GM18907 (cell line): Measurements from ENCODE around the gene COPE.
"Not testable (repeated sequence)": the region's sequence is repeated elsewhere in the genome, so short reads cannot be mapped to it uniquely, and the experiment has no call there.

ENCODE experiments used
- ATAC-seq: cut with Tn5 transposase; IDR thresholded peaks from one replicate; pipeline ENCODE4 v1.9.1; 2021; ENCODE audit warnings: mild to moderate bottlenecking, moderate library complexity; ENCODE audit not compliant: unreplicated experiment

COPE gene

DNA sequence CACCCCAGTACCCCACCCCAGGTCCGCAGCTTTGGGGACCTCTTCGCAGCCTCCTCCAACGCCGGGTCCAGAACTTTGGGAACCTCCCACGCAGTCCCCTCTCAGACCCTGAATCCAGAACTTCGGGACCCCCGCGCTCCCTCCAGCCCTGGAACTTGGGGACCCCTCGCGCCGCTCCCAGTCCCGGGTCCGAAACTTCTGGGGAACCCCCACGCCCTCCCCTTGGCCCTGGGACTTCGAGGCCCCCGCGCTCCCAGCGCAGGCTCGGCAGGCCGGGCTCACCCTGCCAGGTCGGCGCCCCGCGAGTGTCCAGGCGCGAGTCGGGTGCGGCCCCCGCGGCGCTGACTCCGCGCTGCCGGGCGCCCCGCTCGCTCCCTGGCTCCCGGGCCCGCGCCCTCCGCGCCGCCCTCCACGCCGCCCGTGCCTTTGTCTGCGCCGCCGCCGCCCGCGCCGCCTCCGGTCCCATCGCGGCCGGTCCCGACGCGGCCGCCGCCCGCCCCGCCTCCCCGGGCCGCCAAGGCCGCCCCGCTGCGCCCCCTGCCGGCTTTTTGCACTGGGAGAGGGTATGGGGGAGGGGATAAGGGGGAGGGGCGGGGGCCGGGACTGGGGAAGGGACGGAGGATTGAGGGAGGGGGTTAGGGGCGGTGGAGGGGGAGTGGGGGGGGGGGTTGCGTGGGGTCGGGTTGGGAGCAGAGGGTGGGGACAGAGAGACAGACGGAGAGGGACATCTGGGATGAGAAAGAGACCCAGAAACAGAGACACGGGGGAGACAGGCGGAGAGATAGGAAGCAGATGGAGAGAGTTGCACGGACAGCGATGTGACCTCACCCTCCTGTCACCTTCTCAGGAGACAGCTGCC, 21.8 kb upstream of the COPE start, which contains the start of gene HOMER3:
HOMER3 (minus strand) TSS at position 449 of the 859 bp plus-strand sequence. CDS start 2,235 bp downstream, outside the sequence.
- ATAC-seq = no peak

DNA sequence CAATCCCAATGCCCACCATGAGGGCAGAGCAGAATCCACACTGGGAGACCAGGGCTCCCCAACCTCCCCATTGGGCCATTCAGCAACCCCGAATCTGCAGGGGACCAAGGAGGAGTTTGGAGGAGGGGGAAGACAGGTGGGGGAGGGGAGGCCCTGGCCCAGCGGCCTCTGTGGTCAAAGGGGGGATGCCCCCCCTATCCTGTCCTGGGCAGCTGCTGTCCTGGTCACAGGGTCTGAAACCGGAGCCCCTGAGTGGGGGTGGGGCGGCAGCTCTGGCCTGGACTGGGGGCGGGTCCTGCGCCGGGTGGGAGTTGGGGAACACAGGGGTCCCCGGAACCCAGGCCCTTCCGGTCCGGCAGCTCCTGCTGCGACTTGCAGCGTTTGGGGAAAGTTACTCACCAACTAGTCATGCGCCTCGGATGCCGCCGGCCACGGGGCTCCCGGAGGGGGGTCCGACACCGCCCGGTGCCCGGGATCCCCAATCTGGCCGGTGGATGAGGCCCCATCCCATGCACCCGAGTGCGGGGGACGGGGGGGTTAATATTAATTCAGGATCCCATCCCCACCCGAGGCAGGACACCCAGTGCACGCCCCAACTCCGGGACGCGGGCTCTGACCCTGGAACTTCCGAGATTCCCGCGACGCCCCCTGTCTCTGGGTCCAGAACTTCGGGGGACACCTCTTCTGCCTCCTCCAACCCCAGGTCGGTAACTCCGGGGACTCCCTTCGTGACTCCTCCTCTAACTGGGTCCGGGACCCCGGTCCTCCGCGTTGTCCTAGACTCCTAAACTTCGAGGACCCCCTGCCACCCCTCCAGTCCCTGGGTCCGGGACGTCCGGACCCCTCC, 21.0 kb upstream of the COPE start:
- ATAC-seq = no peak

DNA sequence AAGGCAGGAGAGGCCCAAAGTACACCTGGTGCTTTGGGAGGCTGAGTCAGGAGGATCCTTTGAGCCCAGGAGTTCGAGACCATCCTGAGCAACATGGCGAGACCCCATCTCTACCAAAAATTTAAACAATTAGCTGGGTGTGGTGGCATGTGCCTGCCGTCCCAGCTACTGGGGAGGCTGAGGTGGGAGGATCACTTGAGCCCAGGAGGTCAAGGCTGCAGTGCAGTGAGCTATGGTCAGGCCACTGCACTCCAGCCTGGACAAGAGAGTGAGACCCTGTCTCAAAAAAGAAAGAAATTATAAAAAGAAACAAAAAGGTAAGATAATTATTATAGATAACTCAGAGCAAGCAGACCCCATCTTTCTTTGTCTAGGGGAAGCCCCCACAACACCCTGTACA, 20.0 kb upstream of the COPE start:
- no peak for ATAC-seq

DNA sequence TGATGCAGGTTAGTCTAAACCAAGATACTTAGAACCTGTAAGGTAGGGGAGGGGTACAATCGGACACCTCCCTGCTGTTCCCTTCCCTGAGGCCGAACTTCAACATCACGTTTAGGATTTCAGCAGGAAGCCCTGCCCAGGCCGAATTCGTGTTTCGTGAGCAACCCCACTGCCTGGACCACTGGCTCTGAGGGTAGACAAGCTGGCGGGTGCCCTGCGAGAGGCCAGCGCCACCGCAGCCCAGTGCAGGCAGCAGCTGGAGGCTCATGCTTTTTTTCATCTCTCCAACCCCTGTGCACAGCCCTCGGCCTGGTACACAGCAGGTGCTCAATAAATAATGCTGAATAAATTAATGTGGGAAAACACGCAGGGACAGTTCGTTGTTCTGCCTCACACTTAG, 14.1 kb upstream of the COPE start:
- no peak for ATAC-seq

DNA sequence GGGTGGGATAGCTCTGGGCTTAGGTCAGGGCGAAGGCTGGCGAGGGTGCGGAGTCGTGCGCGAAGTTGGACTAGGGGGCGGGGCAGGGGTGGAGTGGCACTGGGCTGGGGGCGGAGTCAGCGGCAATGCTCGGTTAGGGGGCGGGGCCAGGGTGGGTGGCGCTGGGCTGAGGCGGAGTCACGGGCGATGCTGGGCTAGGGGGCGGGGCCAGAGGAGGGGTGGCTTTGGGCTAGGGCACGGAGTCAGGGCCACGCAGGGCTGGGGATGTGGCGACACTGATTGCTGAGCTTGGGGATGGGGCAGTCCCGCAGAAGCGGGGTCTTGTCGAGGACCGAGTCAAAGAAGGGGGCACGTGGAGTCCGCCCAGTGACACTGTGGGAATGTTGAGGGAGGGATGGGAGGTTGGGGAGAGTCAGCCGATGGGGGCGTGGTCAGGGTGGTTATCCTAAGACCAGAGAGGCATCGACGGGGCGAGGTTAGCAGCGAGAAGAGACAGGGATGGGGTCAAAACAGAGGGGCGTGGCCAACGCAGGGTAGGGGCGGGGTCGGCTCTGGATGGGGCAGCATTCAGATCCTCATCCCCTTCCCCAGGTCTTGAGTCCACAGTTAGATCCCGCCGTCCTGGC, 13.1 kb upstream of the COPE start:
- ATAC-seq = no peak

- ATAC-seq = no peak
Measured at GRCh38 chr19:18931316-18932162, 12.4 kb upstream of the COPE start.

- no peak for ATAC-seq
Measured at GRCh38 chr19:18929311-18929710, 10.1 kb upstream of the COPE start.

DNA sequence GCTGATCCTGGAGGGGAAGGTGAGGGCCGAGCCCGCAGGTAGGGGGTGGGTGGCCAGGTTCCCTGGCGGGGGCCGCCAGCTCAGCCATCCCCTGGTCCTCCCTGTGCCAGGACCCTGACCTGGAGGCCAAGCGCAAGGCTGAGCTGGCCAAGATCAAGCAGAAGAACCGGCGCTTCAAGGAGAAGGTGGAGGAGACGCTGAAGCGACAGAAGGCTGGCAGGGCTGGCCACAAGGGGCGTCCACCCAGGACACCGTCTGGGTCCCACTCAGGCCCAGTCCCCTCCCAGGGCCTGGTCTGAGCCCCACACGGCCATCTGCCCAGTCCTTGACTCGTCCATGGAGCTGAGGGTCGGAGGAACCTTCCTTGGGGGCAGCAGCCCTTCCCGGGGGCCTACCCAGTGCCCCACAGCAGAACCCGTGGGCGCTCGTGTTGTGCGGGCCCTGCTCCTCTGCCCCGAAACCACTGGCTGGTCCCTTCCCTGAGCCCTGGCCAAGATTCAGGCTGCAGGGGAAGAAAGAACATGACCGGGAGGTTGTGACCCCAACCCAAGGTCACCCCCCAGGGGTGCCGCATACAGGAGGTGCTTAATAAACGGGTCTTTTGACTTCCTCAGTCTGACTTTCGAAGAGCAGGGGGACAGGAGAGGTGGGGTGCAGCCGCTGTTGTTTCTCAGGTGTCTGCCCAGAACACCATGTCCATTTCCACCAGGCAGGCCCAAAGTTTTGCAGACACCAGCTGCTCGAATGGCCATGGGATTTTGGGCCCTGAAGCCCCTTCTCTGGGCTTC, 9.0 kb upstream of the COPE start:
- no peak for ATAC-seq

- no peak for ATAC-seq
Measured at GRCh38 chr19:18924684-18925213, 5.6 kb upstream of the COPE start.

- no peak for ATAC-seq
Measured at GRCh38 chr19:18922228-18922985, 3.2 kb upstream of the COPE start.

DNA sequence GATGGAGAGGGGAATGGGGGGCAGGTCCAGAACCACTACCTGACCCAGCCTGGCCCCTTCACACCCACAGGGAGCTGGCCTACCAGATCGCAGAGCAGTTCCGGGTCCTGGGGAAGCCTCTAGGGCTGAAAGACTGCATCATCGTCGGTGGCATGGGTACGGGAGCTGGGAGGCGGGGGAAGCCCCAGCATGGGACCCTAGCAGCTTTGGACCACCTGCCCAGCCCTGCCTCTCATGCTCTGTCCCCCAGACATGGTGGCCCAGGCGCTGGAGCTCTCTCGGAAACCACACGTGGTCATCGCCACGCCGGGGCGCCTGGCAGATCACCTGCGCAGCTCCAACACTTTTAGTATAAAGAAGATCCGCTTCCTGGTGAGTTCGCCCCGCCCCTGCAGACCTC, 2.4 kb upstream of the COPE start:
- ATAC-seq = no peak

GRCh38 chr19:18920400-18920799, 1.2 kb upstream of the COPE start:
- no peak for ATAC-seq

GRCh38 chr19:18919900-18920214, 670 bp upstream of the COPE start:
- ATAC-seq = no peak

- ATAC-seq = not testable (repeated sequence)
Measured at GRCh38 chr19:18917593-18917992, 1.6 kb downstream of the COPE start.

DNA sequence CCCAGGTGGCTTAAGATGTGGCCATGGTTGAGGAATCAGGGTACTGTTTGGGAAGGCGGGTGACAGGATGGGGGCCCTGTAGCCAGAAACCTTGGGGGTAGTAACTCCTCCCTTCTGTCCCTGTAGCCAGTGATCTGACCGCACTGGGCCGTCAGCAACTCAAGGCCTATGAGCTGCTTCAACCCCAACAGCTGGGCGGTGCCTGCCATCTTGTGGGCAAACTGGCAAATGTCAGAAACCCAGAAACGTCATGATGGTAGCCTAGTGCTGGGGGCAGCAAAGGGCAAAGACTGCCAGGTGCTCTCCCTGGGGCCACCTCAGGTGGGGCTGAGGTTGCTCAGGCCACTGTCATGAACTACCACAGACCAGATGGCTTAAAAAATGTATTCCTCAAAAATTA, 3.5 kb downstream of the COPE start:
- no peak for ATAC-seq

- ATAC-seq = no peak
Measured at GRCh38 chr19:18913466-18913865, 5.7 kb downstream of the COPE start.

- no peak for ATAC-seq
Measured at GRCh38 chr19:18912933-18913332, 6.3 kb downstream of the COPE start.

- no peak for ATAC-seq
Measured at GRCh38 chr19:18910801-18911436, 8.3 kb downstream of the COPE start.
